ENCODE measurements around the gene SCN2B.

- no peak for TF ChIP-seq CTCF (IDR thresholded peaks at IDR 0.05)
- TF ChIP-seq POLR2A (IDR thresholded peaks at IDR 0.05), result no peak
These were observed 22.5 kb downstream of the SCN2B start for GRCh38 chr11:118153976-118154375.

All from uterus (tissue), 2 donors.